ENCODE results near the gene SENP5.
"Not testable (repeated sequence)": the region's sequence is repeated elsewhere in the genome, so short reads cannot be mapped to it uniquely, and the experiment has no call there.

SENP5 gene

DNA sequence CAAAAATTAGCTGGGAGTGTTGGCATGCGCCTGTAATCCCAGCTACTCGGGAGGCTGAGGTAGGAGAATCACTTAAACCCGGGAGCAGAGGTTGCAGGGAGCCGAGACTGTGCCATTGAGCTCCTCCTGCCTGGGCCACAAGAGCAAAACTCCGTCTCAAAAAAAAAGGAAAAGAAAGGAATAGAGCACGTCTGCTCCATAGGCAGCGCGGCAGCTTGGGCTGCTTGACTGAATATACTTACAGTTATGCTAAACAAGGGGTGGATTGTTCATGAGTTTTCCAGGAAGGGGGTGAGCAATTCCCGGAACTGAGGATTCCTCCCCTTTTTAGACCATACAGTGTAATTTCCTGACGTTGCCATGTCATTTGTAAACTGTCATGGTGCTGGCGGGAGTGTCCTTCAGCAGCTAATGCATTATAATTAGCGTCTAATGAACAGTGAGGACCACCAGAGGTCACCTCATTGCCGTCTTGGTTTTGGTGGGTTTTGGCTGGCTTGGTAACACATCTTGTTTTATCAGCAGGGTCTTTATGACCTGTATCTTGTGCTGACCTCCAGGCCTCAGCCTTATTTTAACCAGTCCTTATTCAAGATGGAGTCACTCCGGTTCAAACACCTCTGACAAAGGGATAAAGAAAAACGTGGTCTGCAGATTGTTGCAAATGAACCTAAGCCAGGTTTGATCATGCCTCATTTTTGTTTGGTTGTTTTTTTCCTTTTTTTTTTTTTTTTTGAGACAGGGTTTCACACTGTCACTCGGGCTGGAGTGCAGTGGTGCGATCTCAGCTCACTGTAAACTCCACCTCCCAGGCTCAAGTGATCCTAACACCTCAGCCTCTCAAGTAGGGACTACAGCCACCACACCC is 24.9 kb upstream of the SENP5 start:
- H3K4me3 ChIP-seq (ENCODE audit: low read depth, low read length) = no peak overlapping the region
- no peak for DNase-seq (ENCODE audit: low read depth)
- TF ChIP-seq, protein P1, sequence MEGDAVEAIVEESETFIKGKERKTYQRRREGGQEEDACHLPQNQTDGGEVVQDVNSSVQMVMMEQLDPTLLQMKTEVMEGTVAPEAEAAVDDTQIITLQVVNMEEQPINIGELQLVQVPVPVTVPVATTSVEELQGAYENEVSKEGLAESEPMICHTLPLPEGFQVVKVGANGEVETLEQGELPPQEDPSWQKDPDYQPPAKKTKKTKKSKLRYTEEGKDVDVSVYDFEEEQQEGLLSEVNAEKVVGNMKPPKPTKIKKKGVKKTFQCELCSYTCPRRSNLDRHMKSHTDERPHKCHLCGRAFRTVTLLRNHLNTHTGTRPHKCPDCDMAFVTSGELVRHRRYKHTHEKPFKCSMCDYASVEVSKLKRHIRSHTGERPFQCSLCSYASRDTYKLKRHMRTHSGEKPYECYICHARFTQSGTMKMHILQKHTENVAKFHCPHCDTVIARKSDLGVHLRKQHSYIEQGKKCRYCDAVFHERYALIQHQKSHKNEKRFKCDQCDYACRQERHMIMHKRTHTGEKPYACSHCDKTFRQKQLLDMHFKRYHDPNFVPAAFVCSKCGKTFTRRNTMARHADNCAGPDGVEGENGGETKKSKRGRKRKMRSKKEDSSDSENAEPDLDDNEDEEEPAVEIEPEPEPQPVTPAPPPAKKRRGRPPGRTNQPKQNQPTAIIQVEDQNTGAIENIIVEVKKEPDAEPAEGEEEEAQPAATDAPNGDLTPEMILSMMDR (IDR thresholded peaks at IDR 0.05; ENCODE audit: control insufficient read depth, extremely low read depth, insufficient read depth) = no peak

DNA sequence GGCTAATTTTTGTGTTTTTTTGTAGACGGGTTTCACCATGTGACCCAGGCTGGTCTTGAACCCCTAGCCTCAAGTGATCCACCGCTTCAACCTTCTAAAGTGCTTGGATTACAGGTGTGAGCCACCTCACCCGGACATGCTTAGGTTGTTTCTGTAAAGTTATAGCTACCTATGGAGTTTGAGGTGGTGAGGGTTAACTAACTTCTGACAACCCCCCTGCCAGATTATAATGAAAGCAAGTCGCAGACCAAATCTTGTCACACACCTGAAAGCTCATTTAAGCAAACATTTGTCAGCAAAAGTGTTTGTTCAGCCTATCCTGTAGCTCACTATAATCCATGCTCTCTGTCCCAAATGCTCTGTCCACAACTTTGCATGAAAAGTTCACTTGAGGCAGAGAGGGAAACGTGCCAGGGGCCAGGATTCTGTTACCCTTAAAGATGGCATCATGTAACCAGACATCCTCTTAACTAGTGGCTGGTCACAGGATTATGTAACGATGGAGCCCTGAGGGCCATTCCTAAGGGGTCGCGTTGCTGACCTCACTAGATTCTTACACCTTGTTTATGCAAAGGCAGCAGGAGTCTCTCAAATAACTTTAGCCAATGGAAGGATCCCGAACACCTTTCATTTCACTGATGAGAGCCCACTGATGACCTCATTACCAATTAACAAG is 24.1 kb upstream of the SENP5 start:
- TF ChIP-seq, protein P1 (IDR thresholded peaks at IDR 0.05; ENCODE audit: control insufficient read depth, extremely low read depth, insufficient read depth) = no peak
- no peak for DNase-seq (ENCODE audit: low read depth)
- H3K4me3 ChIP-seq (ENCODE audit: low read depth, low read length) = no peak overlapping the region

DNA sequence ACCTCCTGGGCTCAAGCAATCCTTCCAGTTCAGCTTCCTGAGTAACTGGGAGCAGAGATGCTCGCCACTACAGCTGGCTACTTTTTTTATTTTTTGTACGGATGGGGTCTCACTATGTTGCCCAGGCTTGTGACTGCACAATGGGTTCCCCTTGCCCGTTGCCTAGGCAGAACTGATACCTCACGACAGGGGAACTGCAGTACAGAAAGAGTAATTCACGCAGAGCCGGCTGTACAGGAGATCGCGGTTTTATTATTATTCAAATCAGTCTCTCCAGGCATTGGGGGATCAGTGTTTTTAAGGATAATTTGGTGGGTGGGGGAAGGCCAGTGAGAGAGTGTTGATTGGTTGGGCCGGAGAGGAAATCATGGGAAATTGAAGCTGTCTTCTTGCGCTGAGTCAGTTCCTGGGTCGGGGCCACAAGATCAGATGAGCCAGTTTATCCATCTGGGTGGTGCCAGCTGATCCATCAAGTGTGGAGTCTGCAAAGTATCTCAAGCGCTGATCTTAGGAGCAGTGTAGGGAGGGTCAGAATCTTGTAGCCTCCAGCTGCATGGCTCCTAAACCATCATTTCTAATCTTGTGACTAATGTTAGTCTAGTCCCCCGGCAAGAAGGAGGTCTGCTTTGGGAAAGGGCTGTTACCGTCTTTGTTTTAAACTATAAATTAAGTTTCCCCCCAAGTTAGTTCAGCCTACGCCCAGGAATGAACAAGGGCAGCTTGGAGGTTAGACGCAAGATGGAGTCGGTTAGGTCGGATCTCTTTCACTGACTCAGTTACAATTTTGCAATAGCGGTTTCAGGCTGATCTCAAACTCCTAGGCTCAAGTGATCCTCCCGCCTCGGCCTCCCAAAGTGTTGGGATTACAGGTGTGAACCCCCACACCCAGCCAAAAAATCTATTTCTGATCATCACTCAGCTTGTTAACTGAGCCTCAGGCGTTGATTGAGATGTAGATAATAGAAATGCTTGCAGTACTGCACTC is 23.2 kb upstream of the SENP5 start:
- not testable (repeated sequence) for H3K4me3 ChIP-seq (ENCODE audit: low read depth, low read length); DNase-seq (ENCODE audit: low read depth)

DNA sequence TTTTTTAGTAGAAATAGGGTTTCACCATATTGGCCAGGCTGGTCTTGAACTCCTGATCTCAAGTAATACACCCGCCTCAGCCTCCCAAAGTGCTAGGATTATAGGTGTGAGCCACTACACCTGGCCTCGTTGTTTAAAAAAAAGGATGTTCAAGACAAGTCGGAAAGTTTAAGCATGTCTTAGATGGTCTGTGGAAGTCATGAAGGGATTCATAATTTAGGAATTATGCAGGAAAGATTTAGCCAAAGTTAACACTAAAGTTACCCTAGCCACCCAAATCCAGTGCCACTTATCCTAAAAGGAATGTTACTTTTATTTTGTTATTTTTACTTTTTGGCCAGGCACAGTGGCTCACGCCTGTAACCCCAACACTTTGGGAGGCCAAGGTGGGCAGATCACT is 19.3 kb upstream of the SENP5 start:
- DNase-seq (ENCODE audit: low read depth); H3K4me3 ChIP-seq (ENCODE audit: low read depth, low read length): not testable (repeated sequence)

DNA sequence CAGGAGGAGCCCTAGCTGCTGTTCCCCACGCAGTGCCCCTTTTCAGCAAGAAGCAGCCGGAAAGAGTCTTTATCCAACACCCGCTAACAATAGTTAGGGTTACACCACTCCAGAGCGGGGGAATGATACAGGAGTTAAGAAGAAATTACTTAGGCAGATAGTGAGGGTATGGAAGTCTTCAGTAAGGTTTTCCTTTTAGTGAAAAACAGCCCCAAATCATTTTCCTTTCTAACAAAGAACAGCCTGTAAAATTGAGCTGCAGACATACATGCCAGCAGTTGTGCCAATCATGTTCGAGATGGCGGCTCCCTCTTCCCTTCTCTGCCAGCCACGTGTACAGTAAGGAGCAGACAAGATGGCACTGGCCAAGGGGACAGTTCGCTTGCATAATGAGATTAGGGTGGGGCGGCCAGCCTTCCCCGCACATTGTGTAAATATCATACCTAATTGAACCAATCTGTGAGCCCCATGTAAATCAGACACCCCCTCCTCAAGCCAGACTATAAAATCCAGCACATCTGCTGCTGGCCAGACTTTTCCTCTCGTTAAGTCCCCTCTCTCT is 18.5 kb upstream of the SENP5 start:
- TF ChIP-seq, protein P1 (IDR thresholded peaks at IDR 0.05; ENCODE audit: control insufficient read depth, extremely low read depth, insufficient read depth) = no peak
- no peak for DNase-seq (ENCODE audit: low read depth)
- H3K4me3 ChIP-seq (ENCODE audit: low read depth, low read length) = no peak overlapping the region

DNA sequence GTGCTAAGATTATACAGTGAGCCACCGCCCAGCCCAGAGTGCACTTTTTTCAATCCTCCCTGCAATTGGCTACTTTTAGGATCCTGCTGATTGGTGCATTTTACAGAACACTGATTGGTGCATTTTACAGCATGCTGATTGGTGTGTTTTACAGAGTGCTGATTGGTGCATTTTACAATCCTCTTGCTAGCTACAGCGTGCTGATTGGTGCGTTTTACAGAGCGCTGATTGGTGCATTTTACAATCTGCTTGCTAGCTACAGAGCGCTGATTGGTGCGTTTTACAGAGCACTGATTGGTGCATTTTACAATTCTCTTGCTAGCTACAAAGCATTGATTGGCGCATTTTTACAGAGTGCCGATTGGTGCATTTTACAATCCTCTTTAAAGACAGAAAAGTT is 4.7 kb upstream of the SENP5 start:
- not testable (repeated sequence) for DNase-seq (ENCODE audit: low read depth); H3K4me3 ChIP-seq (ENCODE audit: low read depth, low read length)

DNA sequence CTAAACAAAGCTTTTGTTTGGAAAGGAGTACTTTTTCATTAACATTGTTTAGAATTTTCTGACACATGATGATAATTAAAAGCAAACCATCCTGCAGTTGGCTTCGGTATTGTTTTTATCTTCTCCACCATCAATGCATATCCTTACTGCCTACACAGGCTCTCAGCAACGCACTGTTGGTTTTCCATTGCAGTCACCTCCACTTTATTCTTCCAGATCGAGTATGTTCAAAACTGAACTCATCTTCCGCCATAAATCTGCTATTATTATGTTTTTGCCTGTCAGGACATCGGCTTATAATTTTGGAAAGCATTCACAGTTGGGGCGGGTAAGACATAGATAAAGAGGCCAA is 589 bp upstream of the SENP5 start:
- TF ChIP-seq, protein P1 (IDR thresholded peaks at IDR 0.05; ENCODE audit: control insufficient read depth, extremely low read depth, insufficient read depth) = no peak
- DNase-seq (ENCODE audit: low read depth) = no peak
- H3K4me3 ChIP-seq (ENCODE audit: low read depth, low read length) = peak overlapping the region; percentile 80

DNA sequence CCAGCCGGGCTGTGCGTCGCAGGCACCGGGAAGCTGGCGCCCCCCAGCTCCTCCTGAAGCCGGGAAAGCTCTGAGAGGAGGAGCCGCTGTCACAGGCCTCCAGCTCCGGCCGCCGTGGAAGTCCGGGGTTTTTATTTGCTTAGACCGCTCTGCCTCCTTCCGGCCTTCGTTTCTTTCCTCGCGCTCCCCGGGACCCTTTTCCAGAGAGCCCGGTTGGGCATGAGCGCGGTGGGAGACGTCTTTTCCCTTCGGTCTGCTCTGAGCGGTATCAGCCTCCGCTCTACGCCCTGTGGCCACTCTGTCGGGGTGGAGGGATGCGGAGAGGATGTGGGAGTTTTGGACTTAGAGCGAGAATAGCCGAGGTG is 559 bp downstream of the SENP5 start:
- no peak for DNase-seq (ENCODE audit: low read depth)
- TF ChIP-seq, protein P1 (IDR thresholded peaks at IDR 0.05; ENCODE audit: control insufficient read depth, extremely low read depth, insufficient read depth) = no peak
- H3K4me3 ChIP-seq (ENCODE audit: low read depth, low read length) = peak overlapping the region; percentile 80
